GM03348 (cell line): ENCODE data around the gene LRMDA.
"Not testable (repeated sequence)": the region's sequence is repeated elsewhere in the genome, so short reads cannot be mapped to it uniquely, and the experiment has no call there.

Experiments used
- DNase-seq: peaks from one replicate; pipeline ENCODE4 v3.0.0; 2012; ENCODE audit warnings: low spot score

Gene LRMDA

DNA sequence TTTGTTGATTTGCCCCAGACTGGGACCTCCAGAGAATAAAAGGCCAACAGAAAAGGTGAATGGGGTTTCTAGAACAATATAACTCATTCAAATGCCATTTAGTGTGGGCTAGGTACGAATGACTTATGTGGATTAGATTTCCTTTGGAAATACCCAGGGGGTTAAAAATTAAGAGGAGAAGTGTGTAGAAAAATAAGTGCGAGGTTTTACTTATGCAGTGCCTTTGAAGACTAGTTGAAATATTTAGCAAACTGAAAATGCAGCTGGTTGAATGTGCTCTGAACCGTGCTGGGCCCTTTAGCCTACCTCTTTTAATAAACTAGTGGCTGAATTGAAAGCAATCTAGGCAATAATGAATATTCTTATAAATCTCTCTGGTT, 180.6 kb downstream of the LRMDA start:
- no peak for DNase-seq

- DNase-seq, result no peak
Observed at GRCh38 chr10:75612904-75613684, 181.7 kb downstream of the LRMDA start.

DNA sequence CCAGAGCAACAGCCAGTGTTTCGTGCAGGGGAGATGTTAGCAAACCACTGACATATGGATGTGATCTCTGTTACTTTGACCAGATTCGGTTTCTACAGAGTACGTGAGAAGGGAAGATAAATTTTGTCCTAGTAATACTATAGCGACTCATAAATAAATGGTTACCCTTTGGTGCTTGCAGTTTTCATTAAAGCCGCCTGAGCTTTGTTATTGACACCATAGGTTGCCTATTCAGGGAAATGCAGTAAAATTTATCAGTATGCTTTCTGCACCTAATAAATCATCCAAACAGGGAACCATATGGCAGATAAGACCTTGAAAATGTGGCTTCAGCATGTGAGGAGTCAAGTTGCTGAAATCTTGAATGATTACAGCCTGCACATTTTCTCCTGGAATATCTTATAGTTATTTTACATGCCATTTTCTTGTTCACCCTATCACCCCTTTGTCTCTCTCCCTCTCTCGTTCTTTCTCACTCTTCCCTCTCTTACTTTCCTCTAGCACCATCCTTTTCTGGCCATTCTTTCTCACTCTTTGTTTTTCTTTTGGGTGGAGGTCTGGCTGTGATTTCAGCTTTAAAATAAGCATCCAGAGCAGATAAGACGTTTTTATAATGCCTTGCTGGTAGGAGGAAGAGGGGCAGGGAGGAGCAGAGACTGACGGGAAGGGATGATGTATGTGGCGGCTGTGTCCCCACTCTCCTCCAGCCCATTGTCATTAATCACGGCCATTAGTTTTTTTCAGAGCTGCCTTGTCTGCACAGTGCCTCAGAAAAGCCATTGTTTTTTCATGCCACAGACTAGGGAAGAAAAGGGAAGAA, 182.5 kb downstream of the LRMDA start:
- DNase-seq, result no peak

DNA sequence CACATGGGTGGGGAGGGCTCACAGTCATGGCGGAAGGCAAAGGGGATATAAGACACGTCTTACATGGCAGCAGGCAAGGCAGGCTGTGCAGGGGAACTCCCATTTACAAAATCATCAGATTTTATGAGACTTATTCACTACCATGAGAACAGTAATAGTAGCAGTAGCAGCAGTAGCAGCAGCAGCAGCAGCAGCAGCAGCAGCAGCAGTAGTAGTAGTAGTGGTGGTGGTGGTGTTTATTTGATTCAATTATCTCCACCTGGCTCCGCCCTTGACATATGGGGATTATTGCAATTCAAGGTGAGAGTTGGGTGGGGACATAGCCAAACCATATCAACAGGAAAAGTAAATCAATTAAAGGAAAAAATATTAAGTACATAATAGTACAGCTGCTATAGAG, 184.7 kb downstream of the LRMDA start:
- no peak for DNase-seq

DNA sequence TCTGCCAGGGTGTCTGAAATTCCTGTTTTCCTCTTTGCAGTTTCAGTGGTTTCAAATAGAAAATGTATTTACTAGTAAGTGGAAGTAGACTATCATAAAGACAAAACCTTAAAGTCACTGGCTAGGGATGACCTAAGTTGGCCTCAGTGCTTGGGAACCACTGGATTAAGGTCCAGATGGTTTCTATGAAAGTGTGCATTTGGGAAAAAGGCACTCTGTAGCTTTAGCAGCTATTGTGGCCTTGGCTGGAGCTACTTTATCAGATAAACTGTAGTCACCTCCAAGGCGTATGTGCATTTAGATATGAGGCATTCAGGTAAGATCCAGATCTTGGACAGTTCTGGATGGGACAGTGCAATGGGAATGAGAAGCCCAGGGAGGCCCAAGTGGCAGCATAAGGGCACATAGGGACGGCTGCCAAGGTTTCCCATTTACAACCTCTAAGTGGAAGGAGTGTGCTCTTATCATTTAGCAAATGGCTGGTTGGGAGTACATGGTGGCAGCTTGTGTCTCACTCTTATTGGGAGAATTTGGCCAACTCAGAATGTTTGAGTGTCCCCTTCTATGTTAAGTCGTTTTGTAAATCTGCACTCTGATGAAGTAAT, 185.6 kb downstream of the LRMDA start:
- no peak for DNase-seq

DNA sequence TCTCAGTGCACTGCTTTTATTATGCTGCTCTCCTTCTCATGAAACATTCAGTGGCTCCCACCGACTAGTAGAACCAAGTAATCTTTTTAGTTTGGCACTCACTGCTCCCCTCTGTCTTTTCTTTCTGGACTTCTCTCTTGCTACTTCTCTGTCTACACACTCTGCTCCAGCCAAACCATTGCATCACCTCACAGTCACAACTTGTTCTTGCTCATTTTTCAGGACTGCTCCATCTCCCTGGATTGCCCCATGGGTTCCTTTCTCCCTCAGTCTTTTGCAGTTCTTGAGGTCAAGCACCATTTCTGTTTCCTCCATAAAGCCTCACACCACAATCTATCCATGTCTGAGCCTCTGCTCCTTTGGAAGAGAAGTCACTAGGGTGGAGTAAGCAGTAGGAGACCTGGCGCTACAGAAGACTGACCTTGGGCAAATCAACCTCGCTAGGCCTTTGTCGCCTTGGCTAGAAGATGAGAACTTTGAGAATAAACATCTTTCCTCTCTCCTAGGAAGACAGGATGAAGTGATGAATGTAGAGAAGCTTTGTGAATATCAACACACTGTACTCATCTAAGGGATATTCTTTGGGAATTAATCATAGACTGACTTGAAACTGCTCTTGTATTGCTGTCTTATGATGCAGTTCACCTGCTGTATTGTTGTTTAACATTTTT, 186.2 kb downstream of the LRMDA start:
- no peak for DNase-seq

DNA sequence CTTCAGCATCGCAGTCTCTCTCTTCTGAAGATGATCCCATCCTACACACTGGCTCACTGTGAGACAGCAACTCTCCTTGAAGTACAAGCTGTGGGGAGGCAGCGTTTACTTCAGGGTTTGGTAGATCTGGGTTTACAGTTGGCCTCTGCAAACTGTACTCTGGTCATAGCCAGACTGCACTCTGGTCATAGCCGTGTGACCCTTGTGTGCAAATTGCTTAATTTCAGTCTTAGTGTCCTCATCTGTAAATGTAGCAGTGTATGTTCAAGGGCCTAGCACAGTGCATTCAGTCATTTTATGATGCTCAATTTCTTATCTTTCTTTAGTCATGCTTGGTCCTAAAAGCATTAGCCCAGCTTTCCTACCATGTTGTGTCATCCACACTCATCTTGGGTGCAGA, 188.2 kb downstream of the LRMDA start:
- no peak for DNase-seq

DNA sequence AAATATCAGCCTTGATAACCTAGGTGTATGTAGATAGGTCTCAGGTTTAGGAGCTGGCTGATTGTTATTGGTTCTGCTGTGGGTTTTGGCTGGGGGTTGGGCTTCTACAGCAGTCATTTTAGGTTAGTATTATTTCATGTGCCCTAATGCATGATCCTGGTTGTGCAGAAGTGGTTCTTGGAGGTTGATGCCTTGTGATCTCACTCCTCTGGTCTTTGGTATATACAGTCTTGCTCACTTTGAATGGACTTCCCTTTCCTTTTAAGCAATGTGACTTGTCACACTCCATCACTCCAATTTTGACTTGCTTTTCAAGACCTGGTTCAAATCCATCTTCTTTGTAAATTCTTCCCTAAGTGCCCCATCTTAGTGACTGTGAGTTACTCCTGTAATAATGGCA, 188.9 kb downstream of the LRMDA start:
- no peak for DNase-seq

DNA sequence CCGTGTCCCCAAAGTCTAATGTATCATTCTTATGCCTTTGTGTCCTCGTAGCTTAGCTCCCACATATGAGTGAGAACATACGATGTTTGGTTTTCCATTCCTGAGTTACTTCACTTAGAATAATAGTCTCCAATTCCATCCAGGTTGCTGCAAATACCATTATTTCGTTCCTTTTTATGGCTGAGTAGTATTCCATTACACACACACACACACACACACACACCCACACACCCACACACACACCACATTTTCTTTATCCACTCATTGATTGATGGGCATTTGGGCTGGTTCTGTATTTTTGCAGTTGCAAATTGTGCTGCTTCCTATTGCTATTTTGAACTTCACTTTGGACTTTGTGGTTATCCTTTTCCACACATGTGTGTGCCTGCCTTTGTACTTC, 189.6 kb downstream of the LRMDA start:
- not testable (repeated sequence) for DNase-seq

DNA sequence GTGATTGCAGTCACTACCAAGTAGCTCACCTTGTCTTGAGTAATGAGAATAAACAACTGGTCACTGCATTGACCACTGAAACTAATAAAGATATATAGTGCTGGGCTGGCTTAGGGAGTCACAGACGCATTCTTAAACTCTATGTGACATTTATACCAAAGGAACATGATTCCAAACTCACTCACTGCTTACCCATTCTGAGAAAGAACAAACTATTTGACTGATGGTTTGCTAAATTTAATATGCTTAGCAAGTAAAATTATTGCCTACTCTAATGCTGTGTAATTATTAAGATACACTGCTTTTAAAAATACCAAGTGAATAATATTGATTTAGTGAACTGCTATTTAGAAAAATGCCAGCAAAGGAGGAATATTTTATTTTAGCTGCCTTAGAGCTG, 191.1 kb downstream of the LRMDA start:
- no peak for DNase-seq

DNA sequence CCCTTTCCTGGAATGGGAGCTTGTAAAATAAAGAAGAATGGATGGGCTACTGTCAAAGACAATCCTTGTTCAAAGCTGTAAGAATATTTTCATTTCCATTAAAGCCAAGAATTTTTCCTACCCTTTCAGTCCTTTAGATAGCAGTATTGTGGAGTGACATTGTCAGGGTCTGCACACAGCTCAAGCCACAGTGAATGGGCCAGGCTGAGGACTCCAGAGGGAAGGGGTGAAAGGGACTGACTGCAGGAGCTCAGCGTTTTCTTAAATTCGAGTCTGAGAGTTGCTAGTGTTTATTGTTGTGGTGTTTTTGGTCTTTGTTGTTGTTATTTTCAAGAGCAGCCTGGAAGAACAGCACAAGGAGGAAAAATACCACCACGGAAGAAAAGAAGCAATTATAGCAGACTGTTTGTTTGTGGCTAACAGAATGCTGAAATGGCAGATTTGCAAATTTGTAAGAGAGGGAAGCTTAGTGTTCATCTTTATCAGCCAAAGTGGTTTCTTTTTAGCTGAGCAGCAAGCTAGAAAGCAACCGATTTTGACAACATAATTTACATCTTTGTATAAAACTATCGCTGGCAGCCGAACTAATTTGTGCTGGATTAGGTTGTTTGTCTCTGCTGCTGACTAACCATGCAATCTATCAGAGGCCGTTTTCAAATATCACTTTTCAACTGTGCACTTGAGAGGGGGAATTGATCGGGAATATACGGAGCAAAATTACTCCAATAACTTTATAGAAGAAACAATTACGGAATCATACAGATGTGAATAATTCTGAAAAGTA, 192.1 kb downstream of the LRMDA start:
- no peak for DNase-seq

- DNase-seq, result no peak
Observed at GRCh38 chr10:75624638-75625037, 193.2 kb downstream of the LRMDA start.

- DNase-seq, result no peak
Observed at GRCh38 chr10:75630746-75631145, 199.3 kb downstream of the LRMDA start.

- peak; percentile 11 for DNase-seq
Observed at GRCh38 chr10:75632805-75633462, 201.5 kb downstream of the LRMDA start.

GRCh38 chr10:75633568-75633967, 202.1 kb downstream of the LRMDA start:
- no peak for DNase-seq

DNA sequence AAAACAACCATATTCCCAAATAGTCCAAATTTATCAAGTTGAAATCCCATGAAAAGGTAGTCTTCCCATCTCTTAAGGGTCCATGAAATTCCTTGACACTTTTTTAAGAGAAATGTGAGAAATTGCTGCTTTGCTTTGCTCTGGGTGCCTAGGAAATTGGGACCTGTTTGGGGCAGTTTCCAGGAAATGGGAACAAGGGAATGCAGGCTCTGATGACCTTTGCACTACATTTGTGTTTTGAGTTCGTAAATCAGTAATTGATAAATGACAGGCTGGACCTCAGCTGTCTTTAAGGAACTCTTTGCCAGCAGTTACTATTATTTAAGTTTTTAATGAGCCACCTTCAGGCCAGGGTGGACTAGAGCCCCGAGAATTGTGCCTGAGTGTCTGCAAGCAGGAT, 203.5 kb downstream of the LRMDA start:
- no peak for DNase-seq

GRCh38 chr10:75638752-75639151, 207.3 kb downstream of the LRMDA start:
- no peak for DNase-seq

GRCh38 chr10:75639736-75640135, 208.3 kb downstream of the LRMDA start:
- DNase-seq, result no peak

DNA sequence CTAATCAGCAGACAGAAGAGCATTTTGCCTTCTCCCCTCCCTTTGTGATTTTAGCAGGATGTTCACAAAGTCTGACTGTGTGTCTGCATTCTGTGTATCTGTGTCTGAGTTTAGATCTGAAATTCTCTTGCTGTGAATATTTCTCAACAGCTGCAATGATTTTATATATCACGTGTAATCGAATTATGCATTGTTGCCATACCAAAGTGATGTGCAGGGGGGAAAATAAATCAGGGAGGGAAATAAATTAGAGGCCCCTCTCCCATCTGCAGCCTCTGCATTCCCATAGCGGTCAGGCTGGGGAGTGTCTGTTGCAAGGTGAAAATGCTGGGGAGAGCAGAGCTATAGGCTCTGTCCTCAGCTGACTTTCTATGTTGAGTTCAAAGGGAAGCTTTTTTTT, 209.0 kb downstream of the LRMDA start:
- no peak for DNase-seq

DNA sequence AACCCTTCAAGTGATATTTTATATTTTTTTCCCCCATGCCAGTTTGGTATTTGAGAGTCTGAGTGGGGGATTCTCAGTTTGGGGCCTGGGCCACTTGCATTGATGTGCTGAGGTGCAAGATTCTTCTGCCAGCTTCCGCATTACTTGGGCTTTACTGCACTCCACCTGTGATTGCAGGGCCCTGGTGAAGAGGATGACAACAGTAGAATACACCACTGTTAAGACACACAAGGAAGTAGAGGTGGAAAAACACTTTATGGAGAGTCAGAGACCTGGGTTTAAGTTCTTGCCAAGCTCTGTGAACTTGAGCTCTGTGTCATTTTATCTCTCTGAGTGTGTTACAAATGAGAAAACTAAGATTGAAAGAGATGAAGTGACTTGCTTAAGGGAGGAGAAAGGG, 209.4 kb downstream of the LRMDA start:
- DNase-seq, result no peak

GRCh38 chr10:75643405-75643804, 212.0 kb downstream of the LRMDA start:
- DNase-seq, result no peak
